Measurements from ENCODE around the gene CTAGE6.
"Not testable (repeated sequence)": the region's sequence is repeated elsewhere in the genome, so short reads cannot be mapped to it uniquely, and the experiment has no call there.

CTAGE6 gene

DNA sequence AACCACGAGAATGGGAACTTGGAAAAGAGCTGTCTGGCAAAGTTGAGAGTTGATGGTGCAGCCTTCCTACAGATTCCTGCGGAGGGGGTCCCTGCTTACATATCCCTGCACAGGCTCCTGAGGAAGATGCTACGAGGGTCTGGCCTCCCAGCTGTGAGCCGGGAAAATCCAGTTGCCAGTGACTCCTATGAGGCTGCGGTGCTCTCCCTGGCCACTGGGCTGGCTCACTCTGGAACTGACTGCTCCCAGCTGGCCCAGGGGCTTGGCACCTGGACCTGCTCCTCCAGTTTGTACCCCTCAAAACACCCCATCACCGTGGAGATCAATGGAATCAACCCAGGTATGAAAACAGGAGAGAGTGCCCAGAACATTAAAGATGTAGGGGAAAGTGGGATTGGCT, 37.2 kb downstream of the CTAGE6 start:
- not testable (repeated sequence) for FAIRE-seq; DNase-seq (ENCODE audit: low spot score)

DNA sequence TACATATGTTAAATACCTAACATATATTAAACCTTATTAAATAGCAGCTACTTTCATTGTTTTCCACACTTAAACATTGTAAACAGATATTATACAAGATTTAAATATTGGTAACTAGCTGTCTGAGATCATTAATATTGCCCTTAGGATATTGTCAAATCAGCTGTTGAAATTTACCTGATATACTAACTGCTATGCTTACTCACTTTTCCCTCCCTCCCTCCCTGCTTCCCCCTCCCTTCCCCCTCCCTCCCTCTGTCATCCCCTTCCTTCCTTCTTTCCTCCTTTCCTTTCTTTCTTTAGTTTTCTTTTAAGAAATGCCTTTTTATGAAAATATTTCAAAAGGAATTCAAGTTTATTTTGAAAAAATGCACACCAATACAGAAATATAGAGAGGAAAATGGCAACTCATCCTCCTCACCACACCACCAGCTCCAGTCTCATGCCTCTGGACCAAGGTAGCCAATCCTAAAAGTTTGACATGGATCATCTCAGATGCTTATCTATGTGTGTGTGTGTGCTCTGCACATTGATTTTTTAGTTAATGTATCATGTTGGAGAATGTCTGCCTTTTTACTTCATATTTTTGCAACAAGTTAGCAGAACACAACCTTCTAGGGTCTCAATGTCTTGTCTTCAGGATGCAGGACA, 41.8 kb downstream of the CTAGE6 start:
- not testable (repeated sequence) for FAIRE-seq; DNase-seq (ENCODE audit: low spot score)

DNA sequence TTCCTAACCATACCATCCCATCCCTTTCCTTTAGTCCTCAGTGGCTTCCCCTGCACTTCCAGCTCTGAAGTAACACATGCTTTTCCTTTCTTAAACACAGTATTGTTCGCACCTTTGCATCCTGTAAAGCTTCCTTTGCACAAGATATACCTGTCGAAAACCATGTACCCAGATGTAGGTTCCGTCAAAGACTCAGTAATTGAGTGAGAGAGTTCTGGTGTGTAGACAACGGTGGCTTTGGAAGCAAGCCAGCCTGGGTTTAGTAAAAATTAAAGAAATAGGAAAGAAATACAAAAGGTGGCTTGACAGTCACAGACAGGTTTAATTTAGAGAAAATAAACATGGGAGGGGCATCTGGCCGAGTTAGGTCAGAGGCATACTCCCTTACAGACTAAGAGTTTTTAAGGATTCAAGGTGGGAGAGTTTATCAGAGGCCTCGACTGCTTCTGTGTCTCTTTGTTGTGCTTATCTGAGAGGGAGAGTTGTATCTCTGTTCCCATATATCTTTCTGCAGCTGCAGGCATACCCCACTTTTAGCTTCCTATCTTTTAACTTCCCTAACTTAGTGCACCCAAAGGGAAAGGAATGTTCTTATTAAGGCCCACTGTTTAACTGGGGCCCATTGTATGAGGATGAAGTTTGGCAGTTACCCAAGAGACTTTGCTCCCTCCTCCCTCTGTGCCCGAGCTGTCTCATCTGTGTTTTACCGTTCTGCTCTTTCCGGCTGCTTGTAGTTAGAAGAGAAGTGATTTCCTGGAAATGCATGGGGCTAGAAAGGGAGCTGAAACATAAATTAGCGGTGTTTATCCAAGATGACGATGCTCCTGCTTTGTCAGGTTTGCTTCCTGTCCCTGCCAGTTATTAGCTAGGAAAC, 42.7 kb downstream of the CTAGE6 start:
- FAIRE-seq; DNase-seq (ENCODE audit: low spot score): not testable (repeated sequence)

DNA sequence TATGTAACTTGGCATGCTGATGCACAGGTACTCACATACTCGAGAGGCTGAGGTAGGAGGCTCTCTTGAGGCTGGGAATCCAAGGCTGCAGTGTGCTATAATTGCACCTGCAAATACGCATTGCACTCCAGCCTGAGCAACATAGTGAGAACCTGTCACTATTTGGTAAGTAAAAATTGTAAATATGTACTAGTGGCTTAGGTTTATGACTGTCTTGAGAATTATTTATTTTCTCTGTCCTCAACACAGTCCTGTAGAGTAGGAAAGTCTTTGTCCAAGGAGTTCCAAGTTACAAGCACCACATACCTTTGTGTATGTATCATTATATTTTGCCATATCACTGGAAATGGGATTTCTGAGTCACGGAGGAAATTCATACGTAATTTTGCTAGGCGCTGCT, 45.1 kb downstream of the CTAGE6 start:
- DNase-seq (ENCODE audit: low spot score): not testable (repeated sequence)
- peak; percentile 84 for FAIRE-seq

DNA sequence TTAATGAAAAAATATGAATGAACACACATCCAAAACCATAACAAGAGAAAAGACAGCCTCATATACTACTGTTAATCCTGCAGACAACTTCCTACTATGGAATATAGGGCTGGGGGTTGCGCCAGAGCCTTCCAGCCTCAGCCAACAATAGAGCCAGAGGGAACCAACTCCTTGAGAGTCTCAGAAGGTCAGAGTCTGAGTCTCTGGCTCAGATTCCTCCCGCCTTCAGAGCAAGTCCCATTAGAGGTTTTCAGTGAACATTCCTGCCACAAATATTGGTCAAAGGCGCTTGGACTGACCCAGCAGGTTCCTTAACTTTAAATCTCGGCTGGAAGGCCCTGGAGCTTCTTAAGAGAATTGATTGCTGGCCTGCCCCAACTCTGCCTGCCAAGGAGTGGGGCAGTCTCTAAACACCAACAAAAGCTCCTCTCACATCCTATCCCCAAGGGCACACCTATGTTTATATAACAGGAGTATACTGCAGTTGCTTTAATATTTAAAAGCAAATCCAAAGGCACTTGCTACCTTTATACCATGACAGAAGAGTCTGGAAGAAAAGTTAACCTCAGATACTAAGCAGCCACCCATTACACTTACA, 45.7 kb downstream of the CTAGE6 start:
- DNase-seq (ENCODE audit: low spot score); FAIRE-seq: not testable (repeated sequence)

DNA sequence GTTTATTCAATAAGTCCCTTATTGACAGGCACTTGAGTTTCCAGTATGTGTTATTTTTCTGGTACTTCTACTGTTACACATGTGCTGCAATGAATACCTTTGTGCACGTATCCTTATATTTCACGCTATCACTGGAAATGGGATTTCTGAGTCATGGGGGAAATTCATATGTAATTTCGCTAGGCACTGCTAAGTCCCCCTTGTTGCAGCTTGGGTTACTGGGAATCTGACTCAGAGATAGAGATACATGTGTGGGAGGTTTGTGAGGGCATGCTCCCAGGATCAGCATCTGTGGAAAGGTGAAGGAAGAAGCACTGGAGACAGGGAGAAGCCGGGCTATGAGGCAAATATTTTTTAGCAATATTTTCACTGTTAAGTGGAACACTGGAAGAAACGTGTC, 47.6 kb downstream of the CTAGE6 start:
- not testable (repeated sequence) for DNase-seq (ENCODE audit: low spot score); FAIRE-seq
